NCI-H2081 treated with DMSO at 0.1 percent for 48 hours (cell line): ENCODE data around the gene SIL1.
"Not testable (repeated sequence)": the region's sequence is repeated elsewhere in the genome, so short reads cannot be mapped to it uniquely, and the experiment has no call there.

Experiments
- DNase-seq: peaks from one replicate; lab custom pipeline; 2025; lab: John Stamatoyannopoulos, UW

Gene SIL1

DNA sequence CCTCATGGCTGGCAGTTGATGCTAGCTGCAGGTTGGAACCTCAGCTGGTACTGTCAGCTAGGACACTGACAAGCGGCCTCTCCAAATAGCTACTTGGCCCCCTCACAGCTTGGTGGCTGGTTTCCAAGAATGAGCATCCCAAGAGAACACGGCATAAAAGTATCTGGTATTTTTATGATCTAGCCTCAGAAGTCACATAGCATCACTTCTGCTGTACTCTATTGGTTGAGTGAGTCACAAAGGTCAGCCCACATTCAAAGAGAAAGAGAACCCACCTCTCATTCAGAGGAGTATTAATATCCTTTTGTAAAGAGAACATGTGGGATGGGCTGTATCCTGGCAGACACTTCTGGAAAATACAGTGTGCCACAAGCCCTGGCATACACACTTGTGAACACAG, 6.0 kb upstream of the SIL1 start:
- no peak for DNase-seq

DNA sequence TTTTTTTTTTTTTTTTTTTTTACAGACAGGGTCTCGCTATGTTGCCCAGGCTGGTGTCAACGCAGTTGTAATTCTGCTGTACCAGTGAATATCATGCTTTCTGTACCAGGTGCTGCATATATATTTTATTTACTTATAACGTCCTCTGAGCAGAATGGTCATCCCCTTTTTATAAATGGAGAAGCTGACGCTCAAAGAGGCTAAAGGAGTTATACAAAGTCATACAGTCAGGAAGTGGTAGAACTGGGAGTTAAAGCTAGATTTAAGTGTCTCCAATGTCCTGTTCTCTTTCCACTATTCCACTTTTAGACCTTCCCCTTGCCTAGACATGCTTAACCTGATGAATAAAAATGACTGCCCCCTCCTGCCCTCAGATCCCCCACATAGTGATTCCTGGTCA, 1.2 kb upstream of the SIL1 start:
- no peak for DNase-seq

DNA sequence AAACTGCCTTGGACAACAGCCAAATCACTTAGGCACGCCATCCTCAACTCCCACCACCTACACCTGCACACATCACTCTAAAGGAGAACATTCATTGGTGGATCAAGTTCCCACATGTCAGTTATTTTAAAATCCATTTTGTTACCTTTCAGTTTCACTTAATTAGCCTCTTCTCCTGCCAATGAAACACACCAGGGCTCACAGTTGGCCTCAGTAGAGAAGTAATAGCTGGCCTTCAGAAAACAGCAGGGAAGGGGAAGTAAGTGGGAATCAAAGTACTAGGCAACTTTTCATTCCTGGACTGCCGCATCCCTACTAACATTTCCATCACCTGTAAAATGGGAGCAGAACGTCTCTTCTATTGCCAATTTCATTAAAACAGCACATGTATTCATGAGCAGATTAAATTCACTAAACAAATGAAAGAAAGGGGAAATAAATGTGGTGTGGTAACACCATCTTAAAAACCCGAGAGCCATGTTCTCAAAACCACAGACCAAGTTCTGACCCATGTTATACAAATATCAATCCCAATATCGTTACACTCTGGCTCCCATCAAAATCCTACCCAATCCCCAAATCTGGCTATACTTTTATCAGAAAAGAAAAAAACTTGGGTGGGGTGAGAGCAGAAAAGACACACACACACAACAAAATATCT, 1.7 kb downstream of the SIL1 start:
- no peak for DNase-seq

DNA sequence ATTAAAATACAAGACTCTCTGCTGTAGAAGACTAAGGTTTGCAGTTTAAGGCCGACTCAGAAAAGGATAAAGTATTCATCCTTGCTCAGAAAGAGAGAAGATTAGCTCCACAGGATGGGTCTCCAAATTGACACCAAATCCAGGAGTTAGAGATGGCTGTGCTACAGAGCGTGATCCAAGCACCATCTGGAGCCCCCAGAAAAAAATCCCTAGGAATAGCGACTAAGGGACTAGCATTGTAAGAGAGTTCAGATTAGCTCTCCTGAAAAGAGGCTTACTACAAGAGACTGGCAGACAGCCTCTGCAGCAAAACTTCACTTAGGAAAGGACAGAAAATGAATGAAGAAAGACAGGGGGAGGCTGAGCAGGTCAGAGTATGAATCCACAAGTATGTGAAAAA, 3.7 kb downstream of the SIL1 start:
- DNase-seq, result no peak

DNA sequence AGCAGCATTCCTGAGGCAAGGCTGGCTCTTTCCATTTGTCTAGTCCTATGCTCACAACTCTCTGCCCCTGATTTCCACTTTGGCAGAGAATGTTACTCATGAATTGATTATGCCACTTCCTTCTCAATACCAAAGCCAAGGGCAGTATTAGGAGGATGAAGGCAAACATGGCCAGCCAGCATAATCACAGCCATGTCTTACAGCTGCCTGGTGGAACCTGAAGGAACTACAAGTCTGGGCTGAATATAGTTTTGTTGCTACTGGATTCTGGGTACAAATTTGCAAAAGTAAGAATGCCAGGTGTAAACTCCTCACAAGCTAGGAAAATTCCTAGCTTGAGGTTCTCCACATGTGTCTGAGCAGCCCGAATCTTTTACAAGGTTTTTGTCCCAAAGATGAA, 4.2 kb downstream of the SIL1 start:
- DNase-seq, result no peak

DNA sequence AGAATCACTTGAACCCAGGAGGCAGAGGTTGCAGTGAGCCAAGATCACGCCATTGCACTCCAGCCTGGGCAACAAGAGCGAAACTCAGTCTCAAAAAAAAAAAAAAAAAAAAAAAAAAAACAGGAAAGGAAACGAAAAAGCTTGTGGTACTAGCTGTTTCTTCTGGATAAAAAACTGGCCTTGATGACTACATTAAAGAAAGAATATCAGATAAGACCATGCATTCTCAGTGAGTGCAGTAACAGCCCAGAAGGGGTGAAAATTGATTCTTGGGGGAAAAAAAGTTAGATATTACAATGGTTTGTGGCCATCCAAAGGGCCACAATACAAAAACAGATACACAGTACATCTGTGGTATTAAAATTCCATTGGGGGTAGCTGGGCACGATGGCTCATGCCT, 5.3 kb downstream of the SIL1 start:
- DNase-seq, result not testable (repeated sequence)

DNA sequence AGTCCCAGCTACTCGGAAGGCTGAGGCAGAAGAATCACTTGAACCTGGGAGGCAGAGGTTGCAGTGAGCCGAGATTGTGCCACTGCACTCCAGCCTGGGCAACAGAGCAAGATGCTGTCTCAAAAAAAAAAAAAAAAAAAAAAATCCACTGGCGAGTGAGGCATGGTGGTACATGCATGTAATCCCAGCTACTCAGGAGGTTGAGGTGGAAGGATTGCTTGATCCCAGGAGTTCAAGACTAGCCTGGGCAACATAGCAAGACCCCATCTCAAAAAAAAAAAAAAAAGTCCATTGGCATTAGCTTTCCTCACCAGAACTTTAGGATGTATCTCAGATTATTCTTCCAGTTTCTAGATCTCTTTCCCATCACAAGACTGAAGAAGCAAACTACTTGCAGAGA, 6.2 kb downstream of the SIL1 start:
- DNase-seq, result not testable (repeated sequence)

DNA sequence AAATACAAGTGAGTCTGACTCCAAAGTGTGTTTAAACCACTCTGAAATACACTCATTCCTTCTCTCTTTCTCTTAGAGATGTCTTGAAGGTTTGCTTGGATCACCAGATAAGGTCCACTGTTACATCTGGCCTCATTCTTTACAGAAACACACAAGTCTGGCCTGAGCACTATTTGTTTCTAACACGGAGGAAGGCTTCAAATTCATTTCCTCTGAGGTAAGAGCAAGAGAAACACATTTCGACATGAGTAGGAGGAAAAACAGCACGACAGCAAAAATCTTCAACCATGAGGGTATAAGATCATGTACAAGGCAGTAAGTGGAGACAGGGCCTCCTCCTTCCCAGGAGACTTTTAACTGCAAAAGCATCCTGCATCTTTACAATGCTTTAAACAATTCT, 8.0 kb downstream of the SIL1 start:
- no peak for DNase-seq

DNA sequence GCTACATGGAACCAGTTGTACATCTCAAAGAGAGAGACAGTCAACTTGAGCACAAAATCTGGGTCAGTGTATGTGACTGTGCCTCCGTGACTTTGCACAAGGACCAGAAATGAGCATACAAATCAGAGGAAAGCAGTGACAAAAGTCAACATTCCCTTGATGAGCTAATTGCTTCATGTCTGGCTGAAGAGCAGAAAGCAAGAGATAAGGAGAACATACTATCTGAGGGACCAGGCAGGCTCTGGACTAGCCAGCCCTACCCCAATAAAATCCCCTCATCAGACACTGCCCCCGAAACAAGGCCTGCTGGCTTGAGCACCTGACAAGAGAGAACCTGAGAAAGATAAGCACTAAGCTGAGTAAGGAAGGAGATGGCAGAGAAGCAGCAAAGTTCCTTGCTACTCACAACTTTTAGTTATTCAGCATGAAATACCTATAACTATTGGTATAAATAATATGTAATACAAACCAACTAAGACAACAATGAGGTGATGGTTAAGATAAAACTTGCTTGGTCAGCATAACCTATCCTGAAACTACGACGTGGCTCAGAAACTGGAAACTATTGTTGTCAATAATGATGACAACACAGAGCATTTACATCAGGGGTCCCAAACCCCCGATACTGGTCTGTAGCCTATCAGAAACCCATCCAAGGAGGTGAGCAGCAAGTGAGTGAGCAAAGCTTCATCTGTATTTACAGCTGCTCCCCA, 9.5 kb downstream of the SIL1 start:
- no peak for DNase-seq

DNA sequence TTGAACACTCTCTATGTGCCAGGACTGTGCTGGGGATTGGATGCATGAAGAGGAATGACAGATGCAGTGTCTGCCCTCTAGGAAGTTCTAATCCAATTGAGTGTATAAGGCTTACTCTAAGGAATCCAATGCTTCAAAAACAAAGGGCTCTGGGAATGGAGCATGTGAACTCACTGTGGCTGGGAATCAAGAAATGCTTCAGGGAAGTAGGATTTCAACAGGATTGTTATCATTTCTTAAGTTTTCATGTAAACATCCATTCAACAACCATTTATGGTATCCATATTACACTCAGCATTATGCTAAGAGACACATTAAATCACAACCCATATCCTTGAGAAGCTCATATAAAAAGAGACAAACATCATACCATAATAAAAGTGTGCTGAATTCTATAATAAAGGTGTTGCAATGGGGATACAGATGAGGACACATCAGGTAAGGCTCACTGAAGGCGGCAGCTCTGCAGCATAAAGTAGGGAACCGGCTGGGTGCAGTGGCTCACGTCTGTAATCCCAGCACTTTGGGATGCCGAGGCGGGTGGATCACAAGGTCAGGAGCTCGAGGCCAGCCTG, 11.3 kb downstream of the SIL1 start:
- DNase-seq, result no peak

DNA sequence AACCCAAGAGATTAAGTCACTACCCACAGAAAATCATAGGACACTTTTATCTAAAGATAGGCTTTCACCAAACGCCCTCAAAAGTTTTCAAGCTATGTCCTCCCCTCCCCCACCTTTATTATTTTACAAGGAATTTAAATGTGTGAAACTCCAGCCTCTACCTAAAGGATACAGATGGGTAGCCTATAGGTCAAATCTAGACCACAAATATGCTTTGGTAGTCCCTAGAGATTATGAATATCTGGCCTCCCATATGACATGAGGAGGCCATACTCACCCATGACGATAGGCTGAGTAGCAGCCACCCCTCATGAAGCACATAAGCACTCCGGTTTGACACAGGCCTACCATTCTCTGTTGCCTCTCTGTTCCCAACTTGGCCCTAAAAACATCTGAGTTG, 11.9 kb downstream of the SIL1 start:
- no peak for DNase-seq

DNA sequence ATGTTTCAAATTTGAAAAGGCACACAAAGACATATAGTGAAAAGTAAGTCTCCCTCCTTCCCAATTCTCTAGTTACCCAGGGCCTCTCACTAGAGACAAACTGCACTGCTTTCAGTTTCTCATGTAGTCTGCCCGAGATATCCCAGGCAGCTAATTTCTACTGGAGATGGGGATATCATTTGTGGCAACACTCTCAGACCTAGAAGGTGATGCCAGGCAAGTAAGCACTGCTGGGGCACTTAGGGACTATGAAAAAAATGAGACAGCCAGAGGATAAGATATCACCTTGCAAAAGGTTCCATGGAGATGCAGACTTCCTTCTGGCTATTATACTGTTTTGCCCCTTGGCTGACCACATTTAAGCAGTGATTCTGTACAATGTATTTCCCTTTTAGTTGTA, 12.6 kb downstream of the SIL1 start:
- DNase-seq, result no peak

DNA sequence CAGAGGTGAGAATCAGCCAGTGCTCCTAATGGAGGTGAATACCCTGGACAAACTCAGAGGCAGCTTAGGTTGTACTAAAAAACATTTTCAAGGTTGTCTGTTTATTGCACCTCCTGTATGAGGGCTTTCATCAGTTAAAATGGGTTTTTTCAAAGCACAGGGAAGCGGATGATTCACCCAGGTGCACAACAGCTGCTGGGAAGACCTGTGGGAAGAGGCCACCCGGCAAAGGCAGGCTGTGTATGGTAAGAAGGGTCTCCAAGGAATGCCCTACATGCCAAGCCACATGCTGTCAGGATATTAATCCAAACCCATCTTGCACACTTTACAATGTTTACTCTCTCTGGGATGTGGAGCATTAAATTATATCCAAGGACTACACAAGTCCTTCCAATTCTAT, 14.7 kb downstream of the SIL1 start:
- no peak for DNase-seq

DNA sequence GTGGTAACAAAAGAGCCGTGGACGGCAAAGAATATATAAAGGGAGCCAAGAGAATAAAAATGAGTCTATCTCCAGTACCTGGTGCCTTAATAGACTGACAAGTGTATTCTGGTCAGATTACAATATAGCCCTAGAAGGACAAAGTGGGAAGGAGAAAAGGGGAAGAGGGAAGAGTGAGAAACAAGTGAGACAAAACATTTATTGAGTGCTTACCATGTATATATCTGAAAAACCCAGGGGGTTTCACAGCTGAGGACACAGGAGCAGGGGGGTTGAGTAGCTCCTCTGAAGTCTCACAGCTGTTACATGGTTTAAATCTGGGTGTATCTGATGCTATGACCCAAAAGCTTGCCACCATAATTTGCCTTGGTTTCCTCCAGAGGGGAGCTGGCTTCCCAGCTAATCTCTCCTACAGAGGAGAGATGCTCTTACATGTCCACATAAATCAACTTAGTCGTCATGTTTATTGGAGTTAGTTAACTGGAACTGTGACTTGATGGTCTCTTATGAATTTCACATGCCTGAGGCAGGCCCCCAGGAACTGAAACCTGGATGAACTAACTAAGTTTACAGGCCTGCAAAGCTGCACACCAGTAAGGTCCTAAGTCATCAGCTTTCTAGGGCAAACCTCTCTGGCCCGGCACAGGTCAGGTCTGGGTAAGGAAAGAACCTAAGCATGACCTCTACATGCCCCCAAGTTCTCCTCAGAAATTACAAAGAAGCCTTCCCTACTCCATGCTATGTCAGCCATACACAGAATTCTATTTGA, 15.5 kb downstream of the SIL1 start:
- no peak for DNase-seq

DNA sequence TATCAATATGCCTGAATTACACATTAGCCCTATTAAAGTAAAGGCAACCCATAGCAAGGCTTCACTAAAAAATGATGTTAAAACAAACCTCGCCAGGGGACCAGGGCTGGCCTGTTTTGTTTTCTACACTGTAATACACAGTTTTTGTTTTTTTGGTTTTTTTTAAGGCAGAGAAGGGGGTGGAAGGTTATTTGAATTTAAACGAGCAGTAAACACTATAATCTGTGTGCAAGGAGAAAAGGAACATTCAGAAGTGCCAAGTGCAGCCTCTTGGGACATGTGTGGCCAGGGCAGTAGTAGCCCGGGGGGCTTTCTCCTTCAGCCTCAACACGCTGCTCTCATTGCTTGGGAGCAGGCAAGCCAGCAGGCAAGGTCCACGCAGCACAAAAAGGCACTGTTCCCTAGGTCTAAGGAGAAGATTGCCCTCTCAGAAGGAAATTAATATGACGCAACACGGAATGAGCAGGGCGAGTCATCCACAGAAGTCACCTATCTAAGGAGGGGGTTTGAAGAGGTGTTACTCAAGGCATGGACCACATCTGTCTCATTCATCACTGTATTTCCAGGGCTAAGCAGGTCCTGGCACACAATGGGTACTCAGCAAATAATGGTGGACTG, 16.2 kb downstream of the SIL1 start:
- DNase-seq, result no peak

DNA sequence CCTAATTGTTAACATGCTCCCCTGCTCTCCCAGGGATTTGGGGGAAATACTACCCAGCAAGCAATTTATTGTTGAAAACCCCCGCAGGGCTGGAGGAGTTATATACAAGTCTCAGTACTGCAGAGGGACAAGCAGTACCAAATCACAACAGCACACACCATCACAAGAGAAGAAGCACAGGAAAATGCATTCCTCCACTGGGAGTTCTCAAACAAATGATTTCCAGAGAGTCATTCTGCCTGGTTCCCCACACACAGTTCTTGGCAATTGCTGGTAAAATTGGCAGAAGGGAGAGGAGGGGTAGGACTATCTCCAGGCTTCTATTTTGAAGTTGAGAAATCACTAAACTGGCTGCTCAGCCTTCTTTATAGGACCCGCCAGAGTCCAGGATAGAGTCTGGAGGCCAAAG, 16.8 kb downstream of the SIL1 start:
- DNase-seq, result no peak

DNA sequence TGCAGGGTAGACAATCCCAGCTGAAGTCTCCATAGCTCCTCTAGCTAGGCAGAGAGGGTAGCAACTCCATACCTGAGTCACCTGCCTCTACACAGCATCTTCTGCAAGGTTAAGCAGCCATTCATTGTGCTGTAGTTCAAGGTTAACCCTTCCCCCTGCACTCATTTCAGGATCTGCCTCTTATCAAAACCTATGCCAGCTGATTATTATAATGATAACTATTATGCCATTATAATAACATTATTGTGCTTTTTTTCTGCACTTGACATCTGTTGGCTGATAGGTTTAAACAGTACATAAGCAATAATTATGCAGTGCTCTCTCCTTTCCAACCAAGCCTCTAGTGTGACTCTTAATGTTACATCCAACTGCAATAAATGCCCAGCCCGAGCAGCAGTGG, 17.3 kb downstream of the SIL1 start:
- no peak for DNase-seq

DNA sequence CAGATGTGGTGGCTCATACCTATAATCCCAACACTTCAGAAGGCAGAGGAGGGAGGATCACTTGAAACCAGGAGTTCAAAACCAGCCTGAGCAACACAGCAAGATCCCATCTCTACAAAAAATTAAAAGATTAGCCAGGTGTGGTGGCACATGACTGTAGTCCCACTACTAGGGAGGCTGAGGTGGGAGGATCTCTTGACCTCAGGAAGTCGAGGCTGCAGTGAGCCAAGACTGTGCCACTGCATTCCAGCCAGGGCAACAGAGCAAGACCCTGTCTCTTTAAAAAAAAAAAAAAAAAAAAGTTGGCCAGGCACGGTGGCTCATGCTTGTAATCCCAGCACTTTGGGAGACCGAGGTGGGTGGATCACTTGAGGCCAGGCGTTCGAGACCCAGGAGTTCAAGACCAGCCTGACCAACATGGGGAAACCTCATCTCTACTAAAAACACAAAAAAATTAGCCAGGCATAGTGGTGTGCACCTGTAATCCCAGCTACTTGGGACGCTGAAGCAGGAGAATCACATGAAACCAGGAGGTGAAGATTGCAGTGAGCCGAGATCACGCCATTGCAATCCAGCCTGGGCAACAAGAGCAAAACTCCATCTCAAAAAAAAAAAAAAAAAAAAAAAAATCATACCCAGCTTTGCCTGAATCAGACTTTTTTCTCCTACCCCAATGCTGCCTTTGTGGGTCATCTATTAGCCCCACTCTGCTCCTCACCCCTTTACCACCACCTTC, 18.2 kb downstream of the SIL1 start:
- DNase-seq, result not testable (repeated sequence)

DNA sequence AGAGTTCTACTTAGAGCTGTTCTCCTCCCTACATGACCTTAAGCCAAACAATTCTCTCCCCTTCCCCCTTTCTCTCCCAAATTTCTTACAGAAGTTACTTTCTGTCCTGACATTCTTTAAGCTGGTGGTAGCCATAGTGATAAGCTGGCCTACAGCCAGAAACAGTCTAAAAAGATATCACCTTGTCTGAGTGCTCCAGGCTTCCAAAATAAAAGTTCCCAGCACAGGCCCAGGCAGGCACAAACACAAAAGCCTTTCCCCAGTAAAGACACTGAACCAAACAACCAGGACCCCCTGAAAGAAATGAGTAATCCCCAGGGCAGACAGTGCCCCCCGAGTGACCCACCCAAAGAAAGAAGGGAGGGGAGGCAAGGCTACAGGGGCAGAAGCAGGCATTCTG, 19.2 kb downstream of the SIL1 start:
- DNase-seq, result no peak

DNA sequence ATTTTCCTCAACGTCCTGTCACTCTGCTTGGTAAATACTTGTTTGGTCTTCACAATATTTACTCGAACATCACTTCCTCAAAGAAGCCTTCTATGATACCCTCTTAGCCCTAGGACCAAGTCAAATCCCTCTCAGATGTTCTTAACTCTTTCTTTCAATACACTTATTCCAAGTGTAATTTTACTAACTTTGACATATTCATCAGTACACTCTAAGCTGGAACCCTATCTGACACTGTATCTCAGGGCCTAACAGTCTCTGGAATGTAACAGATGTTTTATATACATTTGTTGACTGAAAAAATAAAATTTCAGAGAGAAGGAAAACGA, 19.6 kb downstream of the SIL1 start:
- DNase-seq, result no peak

DNA sequence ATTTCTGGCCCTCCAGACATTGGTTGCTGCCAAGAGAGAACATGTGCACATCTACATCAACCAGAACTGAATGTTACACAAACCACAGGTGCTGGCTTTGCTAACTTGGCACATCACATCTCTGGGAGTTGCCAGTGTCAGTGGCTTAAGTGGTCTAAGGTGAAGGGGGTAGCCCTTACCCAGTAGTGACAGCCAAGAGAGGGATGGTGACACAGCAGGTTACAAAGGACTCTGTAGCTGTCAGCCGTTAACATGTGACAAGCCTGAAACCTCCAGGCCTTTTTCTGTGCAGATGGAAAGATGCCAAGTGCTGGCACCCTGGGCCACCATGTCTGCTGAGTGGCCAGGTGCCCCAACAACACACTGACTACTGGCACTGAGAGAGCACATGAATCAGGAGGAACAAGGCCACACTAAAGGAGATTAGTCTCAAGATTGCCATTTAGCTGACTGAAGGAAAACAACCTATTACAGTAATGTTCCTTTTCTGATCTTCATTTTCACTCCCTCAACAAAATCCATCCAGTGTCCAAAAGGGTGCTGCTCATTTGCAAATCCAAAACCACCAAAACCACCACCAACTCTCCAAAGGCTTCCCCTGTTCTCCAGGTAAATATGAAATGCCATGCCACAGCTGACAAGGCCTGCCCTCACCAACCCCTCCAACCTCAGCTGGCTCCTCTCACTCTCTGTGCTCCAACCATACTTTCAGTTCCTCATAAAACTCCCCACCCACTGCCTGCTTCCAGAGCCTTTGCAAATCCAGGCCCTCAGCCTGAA, 20.2 kb downstream of the SIL1 start:
- peak; percentile 64 for DNase-seq
